Stimulated activated naive B cell treated with anti-CD40 and anti-IgM and Interleukin-4, amounts not matched to agents 10 μg/mL and 1 μg/mL and 100 μg/mL, for 72 hours (primary cell): ENCODE measurements around the gene DYRK1B.
"Not testable (repeated sequence)": the region's sequence is repeated elsewhere in the genome, so short reads cannot be mapped to it uniquely, and the experiment has no call there.

Experiments used
- ATAC-seq, 2 donors: fragments of 150-1000 bp; cut with Tn5 transposase; replicated peaks; 2 replicates each; pipeline ENCODE4 v1.10.0; 2021; ENCODE audit warnings: moderate library complexity in 1 of 2
- DNase-seq: peaks from one replicate; pipeline ENCODE4 v3.0.0; 2021
- H3K27ac Mint-ChIP-seq: one replicate; pipeline ENCODE4 v1.8.0; 2022; ENCODE audit warnings: mild to moderate bottlenecking, mixed read lengths
- H3K27me3 Mint-ChIP-seq, 2 donors: one replicate each; pipeline ENCODE4 v1.8.0; 2022; ENCODE audit warnings: mixed read lengths in 2 of 2
- H3K36me3 Mint-ChIP-seq, 2 donors: one replicate each; pipeline ENCODE4 v1.8.0; 2022; ENCODE audit warnings: mixed read lengths in 2 of 2, mild to moderate bottlenecking in 1 of 2
- H3K4me1 Mint-ChIP-seq, 2 donors: one replicate each; pipeline ENCODE4 v1.8.0; 2022; ENCODE audit warnings: mixed read lengths in 2 of 2, mild to moderate bottlenecking in 1 of 2
- H3K4me3 Mint-ChIP-seq, 2 donors: one replicate each; pipeline ENCODE4 v1.8.0; 2022; ENCODE audit warnings: mild to moderate bottlenecking in 2 of 2, mixed read lengths in 2 of 2, moderate library complexity in 1 of 2
- H3K9me3 Mint-ChIP-seq, 2 donors: one replicate each; pipeline ENCODE4 v1.8.0; 2022; ENCODE audit warnings: mixed read lengths in 2 of 2, mild to moderate bottlenecking in 1 of 2

DYRK1B gene

DNA sequence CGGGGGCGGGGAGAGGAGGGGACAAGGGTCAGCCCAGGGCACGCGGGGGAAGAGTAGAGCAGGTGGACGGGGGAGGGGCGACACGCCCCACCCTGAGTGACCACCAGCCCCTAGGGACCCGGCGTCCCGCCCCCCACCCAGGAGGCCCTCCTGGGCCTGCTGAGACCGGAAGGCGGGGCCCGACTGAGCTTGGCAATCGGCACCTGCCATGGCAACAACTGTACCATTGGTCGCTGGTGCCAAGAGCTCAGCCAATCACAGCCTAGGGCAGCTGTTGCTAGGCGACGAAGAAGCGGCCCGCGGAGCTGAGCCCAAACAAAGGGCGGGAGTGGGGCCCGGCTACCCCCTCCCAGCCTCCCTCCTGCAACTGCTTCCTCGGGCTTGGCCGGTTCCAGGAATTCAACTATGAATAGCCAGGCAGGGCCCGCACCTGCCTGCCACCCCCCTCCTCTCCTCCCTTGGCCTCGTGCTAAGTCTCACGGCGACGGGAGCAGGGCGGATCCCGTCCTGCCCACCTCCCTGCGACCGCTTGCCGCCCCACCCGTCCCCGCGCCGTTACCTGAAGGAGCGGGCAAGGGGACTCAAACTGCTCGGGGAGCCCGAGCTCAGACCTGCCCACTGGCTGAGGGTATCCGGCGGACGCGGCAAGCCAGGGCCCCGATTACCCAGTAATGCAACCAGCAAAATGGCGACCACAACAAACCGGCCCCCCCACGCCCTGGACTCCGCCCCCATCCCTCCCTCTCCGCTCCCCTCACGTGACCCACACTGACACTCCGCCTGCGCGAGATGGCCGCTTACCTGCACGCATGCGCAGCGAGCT is at the start of gene DYRK1B:
Gene DYRK1B, minus strand, starts transcription at position 699 of the 823 bp plus-strand sequence. CDS start 2,295 bp downstream, outside the sequence.
- Mint-ChIP-seq H3K4me1 (peaks cover 29 to 36% of the 10 kb centered on the region in 2 donors), H3K27ac (peak within 1 kb of the TSS; percentile 91), H3K9me3 (peaks cover 2 to 3% of the 10 kb centered on the region in 2 donors), H3K4me3 (peak within 1 kb of the TSS; percentile 79 to 92), H3K27me3 (no peaks in the 10 kb centered on the region), H3K36me3 (peaks cover 38 to 61% of the 10 kb centered on the region in 2 donors)
- peak; percentile 96 for ATAC-seq
- DNase-seq = peak; percentile 92

DNA sequence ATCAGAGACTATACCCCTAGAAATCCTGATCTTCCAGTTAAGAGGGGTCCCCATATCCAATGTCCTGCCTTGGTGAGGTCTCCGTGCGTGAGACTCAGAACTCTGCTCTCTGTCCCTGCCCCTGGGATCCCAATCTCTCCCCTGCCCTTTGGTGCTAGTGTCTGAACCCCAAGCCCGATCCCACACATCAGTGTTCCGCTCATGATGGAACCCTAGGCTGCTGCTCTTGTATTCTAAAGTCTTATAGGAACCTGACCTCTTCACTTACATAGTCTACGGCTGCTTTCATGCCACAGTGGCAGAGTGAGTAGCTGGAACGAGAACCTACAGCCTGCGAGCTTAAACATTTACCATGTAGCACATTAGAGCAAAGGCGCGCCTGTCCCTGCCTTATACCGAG is 48.7 kb upstream of the DYRK1B start:
- H3K27ac Mint-ChIP-seq, H3K36me3 Mint-ChIP-seq: not testable (repeated sequence)

DNA sequence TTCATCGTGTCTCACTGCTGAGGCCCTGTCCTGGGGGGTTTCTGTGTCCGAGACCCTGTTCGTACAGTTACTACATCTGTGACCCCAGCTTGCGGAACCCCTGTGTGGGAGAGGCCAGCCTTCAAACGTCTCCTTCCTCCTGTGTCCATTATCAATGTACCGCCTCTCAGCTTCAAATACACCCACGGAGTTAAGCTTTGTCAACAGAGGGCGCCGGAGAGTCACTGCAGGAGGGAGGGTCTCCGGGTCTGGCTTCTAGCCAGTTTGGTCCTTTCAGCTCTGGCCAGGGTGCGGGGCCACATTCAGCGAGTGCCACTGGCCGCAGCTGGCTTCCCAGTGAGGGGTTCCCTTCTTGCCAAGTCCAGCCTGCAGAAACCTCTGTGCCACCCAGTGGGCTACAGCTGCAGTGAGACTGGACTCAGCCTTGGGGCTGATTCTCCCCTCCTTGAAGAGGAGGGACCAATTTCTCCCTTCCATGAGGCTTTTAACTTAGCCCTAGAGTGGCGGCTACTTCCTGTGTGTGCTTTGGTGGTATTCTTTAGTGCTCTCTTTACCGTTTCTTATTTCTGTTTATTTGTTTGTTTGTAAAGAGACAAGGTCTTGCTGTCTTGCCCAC is 47.6 kb upstream of the DYRK1B start:
- H3K27me3 Mint-ChIP-seq, H3K4me3 Mint-ChIP-seq, H3K36me3 Mint-ChIP-seq, H3K4me1 Mint-ChIP-seq, H3K9me3 Mint-ChIP-seq, DNase-seq: not testable (repeated sequence)
- H3K27ac Mint-ChIP-seq = peak overlapping the region; percentile 5
- peak; percentile 93 to 94 for ATAC-seq

More for the DNA sequence above, 48.7 kb upstream of the DYRK1B start:
- not testable (repeated sequence) for H3K27me3 Mint-ChIP-seq, H3K4me3 Mint-ChIP-seq, DNase-seq, H3K4me1 Mint-ChIP-seq, ATAC-seq, H3K9me3 Mint-ChIP-seq

DNA sequence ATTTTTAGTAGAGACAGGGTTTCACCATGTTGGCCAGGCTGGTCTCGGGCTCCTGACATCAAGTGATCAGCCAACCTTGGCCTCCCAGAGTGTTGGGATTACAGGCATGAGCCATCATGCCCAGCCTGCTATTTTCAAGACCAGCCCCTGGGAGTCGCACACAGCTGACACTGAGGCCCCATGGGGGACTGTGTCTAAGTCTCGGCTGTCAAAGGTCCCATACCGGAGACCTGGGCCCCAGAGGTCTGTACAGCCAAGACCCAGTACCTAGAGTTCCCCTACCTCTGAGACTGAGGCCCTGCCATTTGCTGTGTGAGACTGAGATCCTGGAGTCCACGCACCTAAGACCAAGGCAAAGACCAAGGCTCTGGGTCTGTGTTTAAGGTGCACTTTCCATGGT is 46.3 kb upstream of the DYRK1B start:
- not testable (repeated sequence) for H3K27ac Mint-ChIP-seq, H3K27me3 Mint-ChIP-seq, H3K36me3 Mint-ChIP-seq, ATAC-seq, H3K9me3 Mint-ChIP-seq, DNase-seq, H3K4me3 Mint-ChIP-seq, H3K4me1 Mint-ChIP-seq

DNA sequence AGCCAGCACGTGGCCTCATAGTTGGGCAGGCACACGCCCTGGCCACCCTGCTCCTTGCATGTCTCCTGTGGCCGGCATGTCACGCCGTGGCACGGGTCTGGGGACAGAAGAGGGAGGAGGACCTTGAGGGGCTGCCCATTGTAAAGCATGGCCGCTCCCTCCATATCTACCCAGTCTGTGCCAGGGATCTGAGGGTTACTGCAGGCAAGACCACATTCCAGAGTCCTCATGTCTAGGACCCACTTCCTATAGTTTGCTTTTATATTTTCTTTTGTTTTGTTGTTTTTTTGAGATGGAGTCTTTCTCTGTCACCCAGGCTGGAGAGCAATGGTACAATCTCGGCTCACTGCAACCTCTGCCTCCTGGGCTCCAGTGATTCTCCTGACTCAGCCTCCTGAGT is 45.8 kb upstream of the DYRK1B start:
- not testable (repeated sequence) for DNase-seq, H3K4me1 Mint-ChIP-seq, ATAC-seq, H3K4me3 Mint-ChIP-seq, H3K36me3 Mint-ChIP-seq, H3K27me3 Mint-ChIP-seq, H3K9me3 Mint-ChIP-seq, H3K27ac Mint-ChIP-seq

DNA sequence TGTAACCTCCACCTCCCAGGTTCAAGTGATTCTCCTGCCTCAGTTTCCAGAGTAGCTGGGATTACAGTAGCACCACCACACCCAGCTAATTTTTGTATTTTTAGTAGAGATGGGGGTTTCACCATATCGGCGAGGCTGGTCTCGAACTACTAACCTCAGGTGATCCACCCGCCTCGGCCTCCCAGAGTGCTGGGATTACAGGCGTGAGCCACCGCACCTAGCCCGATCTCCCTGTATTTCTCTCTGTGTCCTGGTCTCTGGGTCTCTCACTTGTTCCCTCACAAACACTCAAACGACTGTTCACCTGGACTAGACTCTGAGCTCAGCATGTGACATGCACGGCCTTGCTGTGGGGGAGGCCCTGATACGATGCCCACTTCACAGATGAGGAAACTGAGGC is 44.9 kb upstream of the DYRK1B start:
- not testable (repeated sequence) for H3K36me3 Mint-ChIP-seq, H3K27ac Mint-ChIP-seq, DNase-seq, H3K27me3 Mint-ChIP-seq, H3K4me3 Mint-ChIP-seq, ATAC-seq, H3K4me1 Mint-ChIP-seq, H3K9me3 Mint-ChIP-seq

DNA sequence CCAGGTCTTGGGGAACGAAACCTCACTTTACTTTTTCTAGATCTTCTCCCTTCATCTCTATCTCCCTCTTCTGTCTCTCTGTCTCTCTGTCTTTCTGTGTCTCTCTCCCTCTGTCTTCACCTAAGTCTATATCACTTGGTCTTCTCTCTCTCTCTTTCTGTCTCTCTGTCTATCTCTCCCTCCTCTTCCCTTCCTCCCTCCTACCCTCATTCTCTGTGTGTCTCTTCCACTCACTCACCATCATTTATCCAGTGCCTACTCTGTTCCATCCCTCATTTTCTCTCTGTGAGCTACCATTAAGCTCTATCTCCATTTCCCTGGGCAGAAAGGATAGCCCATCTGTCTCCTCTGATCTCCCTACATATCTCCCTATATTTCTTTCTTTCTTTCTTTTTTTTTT is 44.4 kb upstream of the DYRK1B start:
- ATAC-seq = no peak
- Mint-ChIP-seq H3K27me3 (no peaks in the 10 kb centered on the region), H3K4me1 (no peaks in the 10 kb centered on the region), H3K4me3 (no peak overlapping the region), H3K9me3 (no peaks in the 10 kb centered on the region), H3K36me3 (peaks cover 2 to 4% of the 10 kb centered on the region in 2 donors), H3K27ac (no peak overlapping the region)
- no peak for DNase-seq

DNA sequence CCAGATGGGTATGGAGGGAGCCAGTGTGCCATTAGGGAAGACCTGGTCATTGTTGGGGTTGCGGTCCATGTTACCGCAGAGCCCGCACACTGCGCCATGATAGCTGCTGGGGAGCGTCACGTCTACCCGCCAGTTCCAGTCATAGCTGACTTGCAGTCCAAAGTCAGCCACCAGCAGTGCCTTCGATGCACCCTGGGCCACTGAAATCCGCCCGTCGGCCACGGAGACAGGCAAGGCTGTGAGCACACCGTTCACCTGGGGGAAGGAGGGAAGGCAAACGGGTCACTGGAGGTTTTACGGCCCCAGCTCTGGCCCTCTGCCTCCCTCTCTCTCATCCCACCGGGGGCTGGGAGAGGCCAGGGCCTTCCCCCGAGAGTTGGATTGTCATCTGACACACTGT is 44.0 kb upstream of the DYRK1B start:
- not testable (repeated sequence) for H3K9me3 Mint-ChIP-seq, H3K4me3 Mint-ChIP-seq, ATAC-seq, DNase-seq, H3K4me1 Mint-ChIP-seq, H3K36me3 Mint-ChIP-seq, H3K27ac Mint-ChIP-seq, H3K27me3 Mint-ChIP-seq

DNA sequence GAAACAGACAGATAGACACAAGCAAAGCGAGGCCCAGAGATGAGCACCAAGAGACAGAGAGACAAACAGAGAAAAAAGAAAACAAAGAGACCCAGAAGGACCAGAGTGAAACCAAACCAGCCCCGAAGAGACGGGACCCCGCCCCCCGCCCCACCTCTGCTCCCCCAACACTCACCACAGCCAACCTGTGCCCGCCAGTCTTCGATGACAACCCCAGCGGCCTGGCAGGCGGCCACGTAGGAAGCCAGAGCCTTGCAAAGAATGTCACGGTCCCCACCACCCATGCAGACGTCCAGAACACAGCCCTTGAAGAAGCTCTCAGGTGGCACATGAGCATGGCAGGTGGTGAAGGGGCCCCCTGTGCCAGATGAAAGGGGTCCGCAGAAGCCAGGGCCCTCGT is 43.5 kb upstream of the DYRK1B start:
- H3K36me3 Mint-ChIP-seq, H3K4me3 Mint-ChIP-seq, DNase-seq, H3K9me3 Mint-ChIP-seq, ATAC-seq, H3K4me1 Mint-ChIP-seq, H3K27me3 Mint-ChIP-seq, H3K27ac Mint-ChIP-seq: not testable (repeated sequence)

DNA sequence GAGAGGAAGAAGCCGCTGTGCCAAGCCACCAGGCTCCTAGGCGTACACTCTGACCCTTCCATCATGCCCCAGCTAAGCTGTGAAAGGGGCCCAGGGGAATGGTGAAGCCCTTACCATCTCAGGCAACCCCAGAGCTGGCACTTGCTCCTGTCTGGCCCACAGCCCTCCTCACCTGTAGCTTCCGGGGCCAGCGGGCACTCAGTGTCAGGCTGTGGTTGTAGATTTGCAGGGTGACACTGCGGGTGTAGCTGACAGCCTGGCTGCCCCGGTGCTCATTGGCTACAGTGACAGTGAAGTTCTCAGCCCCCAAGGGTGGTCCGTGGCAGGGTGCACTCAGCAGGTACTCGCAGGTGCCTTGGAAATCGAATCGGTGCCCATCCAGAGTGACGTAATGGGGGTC is 42.5 kb upstream of the DYRK1B start:
- not testable (repeated sequence) for H3K4me3 Mint-ChIP-seq, ATAC-seq, H3K27me3 Mint-ChIP-seq, H3K4me1 Mint-ChIP-seq, H3K9me3 Mint-ChIP-seq, H3K36me3 Mint-ChIP-seq, H3K27ac Mint-ChIP-seq, DNase-seq

DNA sequence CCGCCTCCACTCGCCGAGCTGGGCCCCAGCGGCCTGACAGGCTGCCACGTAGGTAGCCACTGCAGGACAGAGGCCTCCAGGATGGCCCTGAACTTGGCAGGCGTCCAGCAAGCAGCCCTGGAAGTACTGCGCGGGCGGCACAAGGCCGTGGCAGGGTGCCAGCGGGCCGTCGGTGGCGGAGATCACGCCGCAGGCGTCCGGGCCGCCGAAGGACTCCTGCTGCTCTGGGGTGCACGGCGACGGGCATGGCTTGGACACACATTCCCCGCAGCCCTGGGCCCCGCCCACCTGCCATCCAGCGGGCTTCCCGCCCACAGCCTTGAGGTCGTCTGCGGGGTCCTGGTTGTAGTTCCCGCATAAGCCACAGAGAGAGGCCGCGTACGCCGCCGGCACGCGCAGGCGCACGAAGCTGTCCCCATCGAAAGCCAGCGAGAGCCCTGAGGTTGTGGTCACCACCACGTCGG is 41.5 kb upstream of the DYRK1B start:
- not testable (repeated sequence) for DNase-seq, H3K4me3 Mint-ChIP-seq, H3K27me3 Mint-ChIP-seq, H3K9me3 Mint-ChIP-seq, H3K4me1 Mint-ChIP-seq, ATAC-seq, H3K27ac Mint-ChIP-seq
- peaks cover 2 to 12% of the 10 kb centered on the region in 2 donors for H3K36me3 Mint-ChIP-seq

DNA sequence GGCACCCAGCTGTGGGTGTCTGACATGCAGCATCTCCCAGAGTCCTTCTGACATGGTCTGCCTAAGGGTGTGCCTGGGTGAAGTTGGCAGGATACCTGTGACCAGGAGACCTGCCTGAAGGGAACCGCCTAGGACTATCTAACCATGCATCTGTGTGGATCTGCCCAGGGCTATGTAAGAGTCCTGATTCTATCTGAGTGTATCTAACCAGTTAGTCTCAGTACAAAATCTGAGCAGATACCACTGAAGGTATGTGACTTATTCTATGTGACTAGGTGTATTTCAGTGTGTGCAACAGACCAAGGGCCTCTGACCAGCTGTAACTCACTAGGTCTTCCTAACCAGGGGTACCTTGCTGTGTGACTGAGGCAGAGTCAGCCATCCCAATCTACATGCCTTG is 40.4 kb upstream of the DYRK1B start:
- Mint-ChIP-seq H3K9me3 (no peaks in the 10 kb centered on the region), H3K27me3 (no peaks in the 10 kb centered on the region), H3K36me3 (peaks cover 2 to 12% of the 10 kb centered on the region in 2 donors), H3K27ac (no peak overlapping the region), H3K4me1 (no peaks in the 10 kb centered on the region), H3K4me3 (no peak overlapping the region)
- DNase-seq (no peak), ATAC-seq (no peak)

DNA sequence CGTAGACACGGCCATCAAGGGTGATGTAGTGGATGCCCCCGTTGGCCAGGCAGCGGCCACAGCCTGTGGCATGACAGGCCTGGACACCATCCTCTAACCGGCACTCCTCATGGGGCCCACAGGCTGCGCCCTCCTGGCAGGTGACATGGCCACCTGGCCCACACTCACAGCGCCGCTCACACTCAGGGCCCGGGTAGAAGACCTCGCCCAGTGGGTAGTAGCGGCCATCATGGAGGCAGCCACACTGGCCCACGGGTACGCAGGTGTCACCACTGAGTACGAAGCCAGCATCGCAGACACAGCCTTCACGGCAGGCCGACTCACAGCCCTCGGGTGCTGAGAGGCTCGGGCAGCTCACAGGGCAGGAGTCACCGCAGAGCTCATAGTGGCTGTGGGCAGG is 39.4 kb upstream of the DYRK1B start:
- Mint-ChIP-seq H3K9me3 (no peaks in the 10 kb centered on the region), H3K4me1 (no peaks in the 10 kb centered on the region), H3K4me3 (no peak overlapping the region), H3K27ac (no peak overlapping the region), H3K36me3 (peaks cover 2 to 14% of the 10 kb centered on the region in 2 donors), H3K27me3 (no peaks in the 10 kb centered on the region)
- DNase-seq (no peak), ATAC-seq (no peak)

DNA sequence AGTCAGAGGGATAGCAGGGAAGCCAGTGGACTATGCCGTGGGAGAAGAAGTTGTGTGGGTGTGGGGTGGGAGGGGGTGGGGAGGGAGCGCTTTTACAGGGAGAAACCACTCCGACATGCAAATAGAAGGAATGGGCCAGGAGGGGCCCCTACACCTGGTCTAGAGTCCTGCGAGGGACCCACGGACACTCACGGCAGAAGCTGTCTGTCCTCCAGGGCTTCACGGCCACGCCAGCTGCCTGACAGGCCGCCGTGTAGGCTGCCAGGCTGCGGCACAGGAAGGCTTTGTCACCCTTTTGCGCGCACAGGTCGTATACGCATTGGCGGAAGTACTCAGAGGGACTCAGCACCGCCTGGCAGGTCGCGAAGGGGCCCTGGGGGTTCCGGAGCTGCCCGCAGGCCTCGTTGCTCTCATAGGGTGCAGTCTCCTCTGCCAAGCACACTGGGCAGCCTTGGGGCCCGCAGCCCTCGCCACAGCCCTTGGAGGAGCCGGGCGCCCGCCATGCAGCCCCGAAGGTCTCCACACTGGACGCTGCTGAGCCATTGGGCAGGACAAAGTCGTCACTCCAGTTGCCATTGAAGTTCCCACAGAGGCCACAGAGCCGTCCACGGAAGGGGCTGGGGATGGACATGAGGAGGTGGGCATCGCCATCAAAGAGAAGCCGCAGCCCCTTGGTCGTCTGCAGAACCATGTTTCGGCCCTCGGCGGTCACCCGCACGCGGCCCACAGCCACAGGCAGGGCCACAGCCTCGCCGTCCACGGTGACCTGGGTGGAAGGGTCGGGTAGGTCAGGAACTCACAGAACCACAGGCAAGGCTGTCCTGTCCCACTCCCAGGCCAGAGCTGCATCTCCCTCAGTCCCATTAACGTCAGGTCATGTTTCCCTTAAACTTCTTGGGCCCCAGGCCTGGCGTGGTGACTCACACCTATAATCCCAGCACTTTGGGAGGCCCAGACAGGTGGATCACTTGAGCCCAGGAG is 38.2 kb upstream of the DYRK1B start:
- Mint-ChIP-seq H3K27me3 (no peaks in the 10 kb centered on the region), H3K4me1 (no peaks in the 10 kb centered on the region), H3K36me3 (peaks cover under 1 to 11% of the 10 kb centered on the region in 2 donors), H3K4me3 (no peak overlapping the region), H3K9me3 (no peaks in the 10 kb centered on the region), H3K27ac (no peak overlapping the region)
- ATAC-seq = no peak
- no peak for DNase-seq
